Measurements from ENCODE around the gene PRKCB.

Gene PRKCB

GRCh38 chr16:24053099-24053946 is 217.5 kb downstream of the PRKCB start:
- Histone ChIP-seq H3K9ac (ENCODE audit: low read depth, low read length) (no peak overlapping the region), H3K4me1 (ENCODE audit: insufficient read depth, low read length) (peaks cover 22% of the 10 kb centered on the region), H3K9me3 (ENCODE audit: control insufficient read depth, insufficient read depth, low read length) (no peaks in the 10 kb centered on the region), H3K36me3 (ENCODE audit: insufficient read depth, low read length) (no peaks in the 10 kb centered on the region)

- no peaks in the 10 kb centered on the region for H3K9me3 ChIP-seq (ENCODE audit: control insufficient read depth, insufficient read depth, low read length)
- peaks cover 22% of the 10 kb centered on the region for H3K4me1 ChIP-seq (ENCODE audit: insufficient read depth, low read length)
- H3K36me3 ChIP-seq (ENCODE audit: insufficient read depth, low read length) = no peaks in the 10 kb centered on the region
- no peak overlapping the region for H3K9ac ChIP-seq (ENCODE audit: low read depth, low read length)
Measured at GRCh38 chr16:24054741-24055491, 219.1 kb downstream of the PRKCB start.

- H3K36me3 ChIP-seq (ENCODE audit: insufficient read depth, low read length) = no peaks in the 10 kb centered on the region
- H3K4me1 ChIP-seq (ENCODE audit: insufficient read depth, low read length) = no peaks in the 10 kb centered on the region
- H3K9me3 ChIP-seq (ENCODE audit: control insufficient read depth, insufficient read depth, low read length) = no peaks in the 10 kb centered on the region
- no peak overlapping the region for H3K9ac ChIP-seq (ENCODE audit: low read depth, low read length)
Measured at GRCh38 chr16:24062270-24062817, 226.6 kb downstream of the PRKCB start.

GRCh38 chr16:24069036-24069590 is 233.3 kb downstream of the PRKCB start:
- Histone ChIP-seq H3K9me3 (ENCODE audit: control insufficient read depth, insufficient read depth, low read length) (no peaks in the 10 kb centered on the region), H3K9ac (ENCODE audit: low read depth, low read length) (no peak overlapping the region), H3K36me3 (ENCODE audit: insufficient read depth, low read length) (no peaks in the 10 kb centered on the region), H3K4me1 (ENCODE audit: insufficient read depth, low read length) (no peaks in the 10 kb centered on the region)

- H3K9ac ChIP-seq (ENCODE audit: low read depth, low read length) = no peak overlapping the region
- H3K9me3 ChIP-seq (ENCODE audit: control insufficient read depth, insufficient read depth, low read length) = no peaks in the 10 kb centered on the region
- no peaks in the 10 kb centered on the region for H3K36me3 ChIP-seq (ENCODE audit: insufficient read depth, low read length)
- H3K4me1 ChIP-seq (ENCODE audit: insufficient read depth, low read length) = peaks cover 7% of the 10 kb centered on the region
Measured at GRCh38 chr16:24070851-24071250, 235.1 kb downstream of the PRKCB start.

GRCh38 chr16:24071666-24072360 is 236.0 kb downstream of the PRKCB start:
- H3K36me3 ChIP-seq (ENCODE audit: insufficient read depth, low read length) = no peaks in the 10 kb centered on the region
- H3K4me1 ChIP-seq (ENCODE audit: insufficient read depth, low read length) = peaks cover 14% of the 10 kb centered on the region
- no peaks in the 10 kb centered on the region for H3K9me3 ChIP-seq (ENCODE audit: control insufficient read depth, insufficient read depth, low read length)
- no peak overlapping the region for H3K9ac ChIP-seq (ENCODE audit: low read depth, low read length)

GRCh38 chr16:24073321-24073720 is 237.5 kb downstream of the PRKCB start:
- Histone ChIP-seq H3K9ac (ENCODE audit: low read depth, low read length) (no peak overlapping the region), H3K9me3 (ENCODE audit: control insufficient read depth, insufficient read depth, low read length) (no peaks in the 10 kb centered on the region), H3K36me3 (ENCODE audit: insufficient read depth, low read length) (no peaks in the 10 kb centered on the region), H3K4me1 (ENCODE audit: insufficient read depth, low read length) (peaks cover 17% of the 10 kb centered on the region)

GRCh38 chr16:24074574-24074973 is 238.8 kb downstream of the PRKCB start:
- peaks cover 17% of the 10 kb centered on the region for H3K4me1 ChIP-seq (ENCODE audit: insufficient read depth, low read length)
- H3K9me3 ChIP-seq (ENCODE audit: control insufficient read depth, insufficient read depth, low read length) = no peaks in the 10 kb centered on the region
- no peaks in the 10 kb centered on the region for H3K36me3 ChIP-seq (ENCODE audit: insufficient read depth, low read length)
- H3K9ac ChIP-seq (ENCODE audit: low read depth, low read length) = no peak overlapping the region

- Histone ChIP-seq H3K9me3 (ENCODE audit: control insufficient read depth, insufficient read depth, low read length) (no peaks in the 10 kb centered on the region), H3K9ac (ENCODE audit: low read depth, low read length) (no peak overlapping the region), H3K36me3 (ENCODE audit: insufficient read depth, low read length) (no peaks in the 10 kb centered on the region), H3K4me1 (ENCODE audit: insufficient read depth, low read length) (peaks cover 17% of the 10 kb centered on the region)
Measured at GRCh38 chr16:24075302-24075701, 239.5 kb downstream of the PRKCB start.

- Histone ChIP-seq H3K36me3 (ENCODE audit: insufficient read depth, low read length) (no peaks in the 10 kb centered on the region), H3K9me3 (ENCODE audit: control insufficient read depth, insufficient read depth, low read length) (no peaks in the 10 kb centered on the region), H3K9ac (ENCODE audit: low read depth, low read length) (no peak overlapping the region), H3K4me1 (ENCODE audit: insufficient read depth, low read length) (peaks cover 17% of the 10 kb centered on the region)
Measured at GRCh38 chr16:24075931-24076716, 240.3 kb downstream of the PRKCB start.

GRCh38 chr16:24077292-24077691 is 241.5 kb downstream of the PRKCB start:
- no peaks in the 10 kb centered on the region for H3K36me3 ChIP-seq (ENCODE audit: insufficient read depth, low read length)
- H3K4me1 ChIP-seq (ENCODE audit: insufficient read depth, low read length) = peaks cover 17% of the 10 kb centered on the region
- no peak overlapping the region for H3K9ac ChIP-seq (ENCODE audit: low read depth, low read length)
- no peaks in the 10 kb centered on the region for H3K9me3 ChIP-seq (ENCODE audit: control insufficient read depth, insufficient read depth, low read length)

- no peaks in the 10 kb centered on the region for H3K9me3 ChIP-seq (ENCODE audit: control insufficient read depth, insufficient read depth, low read length)
- no peak overlapping the region for H3K9ac ChIP-seq (ENCODE audit: low read depth, low read length)
- H3K4me1 ChIP-seq (ENCODE audit: insufficient read depth, low read length) = peaks cover 17% of the 10 kb centered on the region
- no peaks in the 10 kb centered on the region for H3K36me3 ChIP-seq (ENCODE audit: insufficient read depth, low read length)
Measured at GRCh38 chr16:24077966-24078365, 242.2 kb downstream of the PRKCB start.

- H3K9ac ChIP-seq (ENCODE audit: low read depth, low read length) = no peak overlapping the region
- no peaks in the 10 kb centered on the region for H3K4me1 ChIP-seq (ENCODE audit: insufficient read depth, low read length)
- no peaks in the 10 kb centered on the region for H3K36me3 ChIP-seq (ENCODE audit: insufficient read depth, low read length)
- 0 out of 2 replicates have a peak, but pooled peaks cover 4% of the 10 kb centered on the region for H3K9me3 ChIP-seq (ENCODE audit: control insufficient read depth, insufficient read depth, low read length)
Measured at GRCh38 chr16:24085666-24086065, 249.9 kb downstream of the PRKCB start.

All from ES-I3 (cell line).